Tibial artery (tissue), 4 donors: ENCODE data around the gene PI4KA.
A peak's percentile ranks its signal among the peaks of the same experiment; 100 is the strongest.

Source experiments
- DNase-seq, 2 donors: peaks; one replicate each; pipeline ENCODE4 v3.0.0-alpha.2; 2019
- H3K27ac ChIP-seq, 2 donors: fragments of 200-600 bp; sonication (generic) in 1 of 2; 1 replicate in 1 of 2; 2 replicates in 1 of 2; pipeline ENCODE4 v1.5.1; 2018 to 2019; ENCODE audit warnings: mild to moderate bottlenecking in 1 of 2
- H3K27me3 ChIP-seq, 2 donors: fragments of 200-600 bp; sonication (generic) in 1 of 2; one replicate each; pipeline versions ENCODE4 v1.5.1 to v1.6.0; 2016 to 2019
- H3K36me3 ChIP-seq, 3 donors: fragments of 200-600 bp; sonication (generic) in 2 of 3; one replicate each; pipeline ENCODE4 v1.5.1; 2016 to 2019; ENCODE audit warnings: mild to moderate bottlenecking in 2 of 3
- H3K4me1 ChIP-seq, 4 donors: fragments of 200-600 bp; sonication (generic) in 2 of 4; 1 replicate in 3 of 4; 2 replicates in 1 of 4; pipeline ENCODE4 v1.5.1; 2016 to 2019
- H3K4me3 ChIP-seq, 2 donors: fragments of 200-600 bp; sonication (generic) in 1 of 2; 1 replicate in 1 of 2; 2 replicates in 1 of 2; pipeline ENCODE4 v1.5.1; 2018 to 2019; ENCODE audit warnings: mild to moderate bottlenecking in 2 of 2
- H3K9me3 ChIP-seq, 3 donors: fragments of 200-600 bp; sonication (generic) in 1 of 3; one replicate each; pipeline ENCODE4 v1.5.1; 2016 to 2019
- CTCF ChIP-seq, 2 experiments: fragments of 200-600 bp in 1 of 2; fragments of 450-650 bp in 1 of 2; IDR thresholded peaks; one replicate each; pipeline ENCODE4 v1.5.1; 2017 to 2019; ENCODE audit warnings: antibody characterized with exemption in 2 of 2, mild to moderate bottlenecking in 1 of 2, moderate library complexity in 1 of 2
- intact Hi-C: fragments of 100-400 bp; cut with DNase I; formaldehyde crosslinking; loops from one replicate; pipeline ENCODE4 v1.15.0; 2023; ENCODE audit warnings: low total_unique reads

The PI4KA gene

GRCh38 chr22:20858615-20859416, at the start of gene PI4KA, which contains the start of gene SNAP29:
Gene PI4KA, minus strand, starts transcription at chr22:20858811. Its CDS starts 86 bp downstream, at chr22:20858725.
Gene SNAP29, plus strand, starts transcription at chr22:20859007. Its CDS starts 104 bp downstream, at chr22:20859111.
- intact Hi-C loops, result loop anchor here (2.0 kb wide), 1 partner anchor 58 kb away; the partner anchor contains the start of gene CRKL
- peak; percentile 99 to 100 for DNase-seq
- H3K4me1 ChIP-seq, result peaks cover 0 to 38% (median 23%) of the 10 kb centered on the region in 4 donors

GRCh38 chr22:20906387-20906767, 47.8 kb upstream of the PI4KA start:
- intact Hi-C loops, result no loop called here
- no peaks in the 10 kb centered on the region for H3K9me3 ChIP-seq
- TF ChIP-seq CTCF (IDR thresholded peaks at IDR 0.05), result no peak
- no peaks in the 10 kb centered on the region for H3K36me3 ChIP-seq
- no peak for DNase-seq
- no peak overlapping the region for H3K4me3 ChIP-seq
- no peaks in the 10 kb centered on the region for H3K4me1 ChIP-seq
- H3K27ac ChIP-seq, result no peak overlapping the region
- no peaks in the 10 kb centered on the region for H3K27me3 ChIP-seq

More at GRCh38 chr22:20858615-20859416, at the start of gene PI4KA, which contains the start of gene SNAP29:
- TF ChIP-seq CTCF (IDR thresholded peaks at IDR 0.05), result peak in 1 of 2 experiments; percentile 29
- Histone ChIP-seq H3K36me3 (peaks cover 0 to 12% (median 0%) of the 10 kb centered on the region in 3 donors), H3K27me3 (no peaks in the 10 kb centered on the region), H3K27ac (peak within 1 kb of the TSS; percentile 79 to 93), H3K9me3 (no peaks in the 10 kb centered on the region), H3K4me3 (peak within 1 kb of the TSS; percentile 82 to 92)

GRCh38 chr22:20905415-20906386, 47.1 kb upstream of the PI4KA start:
- no peak for TF ChIP-seq CTCF (IDR thresholded peaks at IDR 0.05)
- no peaks in the 10 kb centered on the region for H3K36me3 ChIP-seq
- H3K9me3 ChIP-seq, result no peaks in the 10 kb centered on the region
- H3K27ac ChIP-seq, result no peak overlapping the region
- H3K4me1 ChIP-seq, result no peaks in the 10 kb centered on the region
- no peak for DNase-seq
- no peak overlapping the region for H3K4me3 ChIP-seq
- intact Hi-C loops, result no loop called here
- H3K27me3 ChIP-seq, result no peaks in the 10 kb centered on the region

GRCh38 chr22:20904980-20905355, 46.4 kb upstream of the PI4KA start:
- Histone ChIP-seq H3K4me3 (no peak overlapping the region), H3K27ac (no peak overlapping the region), H3K27me3 (no peaks in the 10 kb centered on the region), H3K4me1 (no peaks in the 10 kb centered on the region), H3K9me3 (no peaks in the 10 kb centered on the region), H3K36me3 (no peaks in the 10 kb centered on the region)
- no peak for TF ChIP-seq CTCF (IDR thresholded peaks at IDR 0.05)
- no peak for DNase-seq
- intact Hi-C loops, result no loop called here
